A673 (cell line): ENCODE results near the gene RFX1.

Source experiments
- EZH2 ChIP-seq: fragments of 200-600 bp; sonication (generic); IDR thresholded peaks from 2 replicates; pipeline ENCODE4 v1.6.1; 2017; ENCODE audit warnings: borderline replicate concordance, low read depth, mild to moderate bottlenecking, mixed read lengths, antibody characterized with exemption, low read length; ENCODE audit not compliant: poor library complexity, severe bottlenecking
- TF ChIP-seq, protein P1 (sequence below): fragments of 300-800, 200-600 bp; sonication (generic); conservative IDR thresholded peaks from 2 replicates; pipeline ENCODE4 v1.5.1; 2017; ENCODE audit warnings: low read depth, mild to moderate bottlenecking, antibody characterized with exemption, low read length, moderate library complexity, mixed read lengths

DNA sequence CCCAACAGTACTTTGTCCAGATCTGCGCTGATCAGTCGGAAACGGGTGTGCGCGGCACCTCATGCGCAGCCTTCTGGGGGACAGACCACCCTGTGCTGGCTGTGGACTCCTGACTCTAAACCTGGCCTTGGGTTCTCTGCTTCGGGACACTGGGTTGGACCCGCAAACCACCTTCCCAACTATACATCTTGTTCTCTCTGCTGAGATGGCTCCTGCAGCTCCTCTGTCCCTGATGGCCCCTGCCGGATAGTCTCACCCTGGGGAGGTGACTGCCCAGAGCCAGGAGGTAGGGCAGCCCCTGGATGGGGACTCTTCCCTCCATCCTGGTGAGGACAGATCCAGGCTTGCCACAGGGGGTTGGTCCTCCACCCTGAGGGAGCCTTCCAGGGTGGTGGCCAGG, 23.3 kb downstream of the RFX1 start:
- TF ChIP-seq, protein P1, sequence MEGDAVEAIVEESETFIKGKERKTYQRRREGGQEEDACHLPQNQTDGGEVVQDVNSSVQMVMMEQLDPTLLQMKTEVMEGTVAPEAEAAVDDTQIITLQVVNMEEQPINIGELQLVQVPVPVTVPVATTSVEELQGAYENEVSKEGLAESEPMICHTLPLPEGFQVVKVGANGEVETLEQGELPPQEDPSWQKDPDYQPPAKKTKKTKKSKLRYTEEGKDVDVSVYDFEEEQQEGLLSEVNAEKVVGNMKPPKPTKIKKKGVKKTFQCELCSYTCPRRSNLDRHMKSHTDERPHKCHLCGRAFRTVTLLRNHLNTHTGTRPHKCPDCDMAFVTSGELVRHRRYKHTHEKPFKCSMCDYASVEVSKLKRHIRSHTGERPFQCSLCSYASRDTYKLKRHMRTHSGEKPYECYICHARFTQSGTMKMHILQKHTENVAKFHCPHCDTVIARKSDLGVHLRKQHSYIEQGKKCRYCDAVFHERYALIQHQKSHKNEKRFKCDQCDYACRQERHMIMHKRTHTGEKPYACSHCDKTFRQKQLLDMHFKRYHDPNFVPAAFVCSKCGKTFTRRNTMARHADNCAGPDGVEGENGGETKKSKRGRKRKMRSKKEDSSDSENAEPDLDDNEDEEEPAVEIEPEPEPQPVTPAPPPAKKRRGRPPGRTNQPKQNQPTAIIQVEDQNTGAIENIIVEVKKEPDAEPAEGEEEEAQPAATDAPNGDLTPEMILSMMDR: no peak
- no peak for TF ChIP-seq EZH2
